H9 (cell line): ENCODE measurements around the gene ATG7. TPM values are rescaled to one million over a fixed set of nuclear protein-coding genes. Genes with fewer than 3 reads are reported as not detected.

Experiments used
- DNase-seq: peaks from one replicate; pipeline ENCODE4 v3.0.0-alpha.2; 2017
- H2AFZ ChIP-seq: one replicate; pipeline ENCODE4 v1.6.1; 2013; ENCODE audit warnings: mild to moderate bottlenecking, low read length, control low read depth, moderate library complexity
- H2AK5ac ChIP-seq: 2 replicates; pipeline ENCODE4 v1.6.1; 2013; ENCODE audit warnings: low read length, control low read depth, mixed read lengths; ENCODE audit not compliant: insufficient read length
- H2BK120ac ChIP-seq: one replicate; pipeline ENCODE4 v1.6.1; 2013; ENCODE audit warnings: low read depth, mild to moderate bottlenecking, low read length, control low read depth, inconsistent platforms; ENCODE audit not compliant: poor library complexity, severe bottlenecking
- H2BK12ac ChIP-seq: 2 replicates; pipeline ENCODE4 v1.6.1; 2013; ENCODE audit warnings: low read length, control low read depth, mixed read lengths, low read depth; ENCODE audit not compliant: insufficient read length
- H2BK15ac ChIP-seq: 2 replicates; pipeline ENCODE4 v1.6.1; 2013; ENCODE audit warnings: low read depth, low read length, control low read depth
- H2BK20ac ChIP-seq: one replicate; pipeline ENCODE4 v1.6.1; 2013; ENCODE audit warnings: low read depth, mild to moderate bottlenecking, low read length, control low read depth, inconsistent platforms; ENCODE audit not compliant: poor library complexity, severe bottlenecking
- H2BK5ac ChIP-seq: 2 replicates; pipeline ENCODE4 v1.6.1; 2013; ENCODE audit warnings: low read length, control low read depth, mixed read lengths; ENCODE audit not compliant: insufficient read length
- H3K14ac ChIP-seq: 2 replicates; pipeline ENCODE4 v1.6.1; 2013; ENCODE audit warnings: low read length, control low read depth; ENCODE audit not compliant: insufficient read depth
- H3K18ac ChIP-seq: 2 replicates; pipeline ENCODE4 v1.6.1; 2013; ENCODE audit warnings: low read depth, mild to moderate bottlenecking, mixed read lengths, low read length, control low read depth; ENCODE audit not compliant: insufficient read length
- H3K23ac ChIP-seq: 2 replicates; pipeline ENCODE4 v1.6.1; 2013; ENCODE audit warnings: low read length, control low read depth, mixed read lengths, low read depth; ENCODE audit not compliant: insufficient read length
- H3K23me2 ChIP-seq: 2 replicates; pipeline ENCODE4 v1.6.1; 2013; ENCODE audit warnings: low read depth, mild to moderate bottlenecking, mixed read lengths, low read length, control low read depth; ENCODE audit not compliant: insufficient read length, poor library complexity, severe bottlenecking
- H3K27ac ChIP-seq: 2 replicates; pipeline ENCODE4 v1.5.1; 2013; ENCODE audit warnings: low read length, control low read depth, mixed read lengths, low read depth; ENCODE audit not compliant: insufficient read length
- H3K27me3 ChIP-seq: 2 replicates; pipeline ENCODE4 v1.6.1; 2013; ENCODE audit warnings: low read length, control low read depth, inconsistent platforms; ENCODE audit not compliant: insufficient read depth
- H3K4ac ChIP-seq: 2 replicates; pipeline ENCODE4 v1.6.1; 2013; ENCODE audit warnings: low read depth, mild to moderate bottlenecking, control low read depth, inconsistent platforms, low read length, moderate library complexity
- H3K4me1 ChIP-seq: 2 replicates; pipeline ENCODE4 v1.6.1; 2013; ENCODE audit warnings: low read length, control low read depth, inconsistent platforms; ENCODE audit not compliant: insufficient read depth
- H3K4me2 ChIP-seq: 2 replicates; pipeline ENCODE4 v1.6.1; 2013; ENCODE audit warnings: low read length, control low read depth, mixed read lengths; ENCODE audit not compliant: insufficient read length, insufficient read depth
- H3K56ac ChIP-seq: 2 replicates; pipeline ENCODE4 v1.6.1; 2013; ENCODE audit warnings: low read depth, mild to moderate bottlenecking, mixed read lengths, low read length, control low read depth; ENCODE audit not compliant: insufficient read length
- H3K79me1 ChIP-seq: 2 replicates; pipeline ENCODE4 v1.6.1; 2013; ENCODE audit warnings: low read depth, mild to moderate bottlenecking, moderate library complexity, low read length, control low read depth, inconsistent platforms; ENCODE audit not compliant: insufficient read depth, poor library complexity, severe bottlenecking
- H3K79me2 ChIP-seq: 2 replicates; pipeline ENCODE4 v1.6.1; 2013; ENCODE audit warnings: low read length, control low read depth, inconsistent platforms; ENCODE audit not compliant: insufficient read depth
- H3K9ac ChIP-seq: 2 replicates; pipeline ENCODE4 v1.6.1; 2013; ENCODE audit warnings: low read length, control low read depth, mixed read lengths; ENCODE audit not compliant: insufficient read length; ENCODE audit errors: extremely low read depth
- H3K9me3 ChIP-seq: one replicate; pipeline ENCODE4 v1.6.1; 2013; ENCODE audit warnings: low read depth, low read length, inconsistent platforms; ENCODE audit not compliant: control insufficient read depth
- H3T11ph ChIP-seq: one replicate; pipeline ENCODE4 v1.6.1; 2013; ENCODE audit warnings: mild to moderate bottlenecking, low read length, control low read depth, inconsistent platforms
- H4K20me1 ChIP-seq: one replicate; pipeline ENCODE4 v1.6.1; 2013; ENCODE audit not compliant: control insufficient read depth, insufficient read length, insufficient read depth
- H4K5ac ChIP-seq: 2 replicates; pipeline ENCODE4 v1.6.1; 2013; ENCODE audit warnings: low read depth, mild to moderate bottlenecking, mixed read lengths, low read length, control low read depth; ENCODE audit not compliant: insufficient read length
- H4K8ac ChIP-seq: replicated peaks from 2 replicates; pipeline ENCODE4 v1.6.1; 2013; ENCODE audit warnings: low read length, control low read depth, mixed read lengths, low read depth; ENCODE audit not compliant: insufficient read length
- H4K91ac ChIP-seq: 2 replicates; pipeline ENCODE4 v1.6.1; 2013; ENCODE audit warnings: low read depth, mild to moderate bottlenecking, moderate library complexity, mixed read lengths, low read length, control low read depth; ENCODE audit not compliant: insufficient read length
- H3K27ac Mint-ChIP-seq, 3 experiments: 2 replicates in 2 of 3; 3 replicates in 1 of 3; pipeline ENCODE4 v1.8.0; 2020 to 2021; ENCODE audit warnings: mixed read lengths in 3 of 3, mild to moderate bottlenecking in 1 of 3, moderate library complexity in 1 of 3
- H3K27me3 Mint-ChIP-seq: 2 replicates; pipeline ENCODE4 v1.8.0; 2021; ENCODE audit warnings: low read depth, mild to moderate bottlenecking, moderate library complexity, mixed read lengths
- H3K36me3 Mint-ChIP-seq, 3 experiments: 2 replicates in 2 of 3; 3 replicates in 1 of 3; pipeline ENCODE4 v1.8.0; 2020 to 2021; ENCODE audit warnings: low read depth in 3 of 3, mixed read lengths in 3 of 3; ENCODE audit not compliant: insufficient read depth in 1 of 3
- H3K4me1 Mint-ChIP-seq, 2 experiments: 2 replicates each; pipeline ENCODE4 v1.8.0; 2020; ENCODE audit warnings: mixed read lengths in 2 of 2
- H3K4me3 Mint-ChIP-seq, 2 experiments: 2 replicates in 1 of 2; 3 replicates in 1 of 2; pipeline ENCODE4 v1.8.0; 2020 to 2021; ENCODE audit warnings: mild to moderate bottlenecking in 2 of 2, mixed read lengths in 2 of 2, moderate library complexity in 1 of 2
- H3K9me3 Mint-ChIP-seq, 2 experiments: 2 replicates in 1 of 2; 3 replicates in 1 of 2; pipeline ENCODE4 v1.8.0; 2020; ENCODE audit warnings: mild to moderate bottlenecking in 2 of 2, mixed read lengths in 2 of 2, moderate library complexity in 1 of 2
- WGBS: extraction: QIAGEN DNeasy Blood & Tissue Kit; methylation state at CpG from one replicate; pipeline ENCODE4 v1.1.7; 2013; ENCODE audit warnings: missing lambda C conversion rate, low lambda C conversion rate, mixed read lengths; ENCODE audit not compliant: insufficient read length; ENCODE audit errors: extremely low coverage; 5-methylcytosine and 5-hydroxymethylcytosine counted together
- total RNA-seq: library from RNA; stranded (reverse); gene quantifications from 2 replicates; pipeline ENCODE4 v1.2.1, GENCODE V29; 2021
- TF ChIP-seq, protein P1 (sequence below): fragments of 200-600 bp; sonication (generic); conservative IDR thresholded peaks from 3 replicates; pipeline ENCODE4 v1.8.0; 2021; ENCODE audit warnings: antibody characterized with exemption, mild to moderate bottlenecking

Gene ATG7
- total RNA-seq, 1 experiment from 2014 or later = 17.9 TPM

DNA sequence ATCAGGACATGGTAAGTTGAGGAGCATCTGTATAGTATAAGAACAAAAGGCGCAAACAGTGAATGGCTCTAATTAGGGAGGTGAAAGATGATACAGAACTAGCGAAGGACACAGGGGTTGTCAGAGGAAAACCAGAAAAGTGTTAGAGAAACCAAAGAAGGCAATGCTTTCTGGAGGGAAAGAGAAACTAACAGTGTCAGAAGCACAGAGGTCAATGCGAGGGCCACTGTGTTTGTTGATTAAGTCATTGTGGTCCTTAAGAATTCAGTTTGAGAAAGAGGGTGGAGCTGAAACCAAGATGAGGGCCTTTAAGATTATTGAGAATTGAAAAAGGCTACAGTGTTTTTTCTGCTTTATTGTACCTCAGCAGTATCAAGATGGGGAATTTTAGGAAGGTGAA is 28.8 kb downstream of the ATG7 start:
- Histone ChIP-seq H3K4me2 (no peak overlapping the region), H2BK5ac (no peak overlapping the region), H3K14ac (no peak overlapping the region), H3K79me1 (no peaks in the 10 kb centered on the region), H3K18ac (no peak overlapping the region), H2AFZ (no peak overlapping the region), H2BK15ac (no peak overlapping the region), H3K9ac (no peak overlapping the region), H4K5ac (no peak overlapping the region), H3K23me2 (no peaks in the 10 kb centered on the region), H2BK120ac (no peak overlapping the region), H3K27me3 (no peaks in the 10 kb centered on the region; the same call in 1 of the 2 replicates), H3K56ac (no peak overlapping the region), H2AK5ac (no peak overlapping the region), H3K4ac (no peak overlapping the region), H4K91ac (no peak overlapping the region), H3T11ph (no peak overlapping the region), H3K4me1 (no peaks in the 10 kb centered on the region), H4K8ac (no peak overlapping the region), H3K27ac (no peak overlapping the region), H4K20me1 (no peaks in the 10 kb centered on the region), H3K9me3 (no peaks in the 10 kb centered on the region), H3K79me2 (no peaks in the 10 kb centered on the region), H3K23ac (no peak overlapping the region), H2BK12ac (no peak overlapping the region), H2BK20ac (no peak overlapping the region)
- Mint-ChIP-seq H3K4me1 (no peaks in the 10 kb centered on the region), H3K4me3 (no peak overlapping the region), H3K36me3 (peaks cover 3 to 24% (median 12%) of the 10 kb centered on the region in 3 experiments; a peak in 6 of 7 replicates), H3K27me3 (no peaks in the 10 kb centered on the region), H3K27ac (no peak overlapping the region), H3K9me3 (no peaks in the 10 kb centered on the region)
- WGBS = no CpG with 5 or more reads among the region's 3 CpGs
- no peak for DNase-seq
- TF ChIP-seq, protein P1, sequence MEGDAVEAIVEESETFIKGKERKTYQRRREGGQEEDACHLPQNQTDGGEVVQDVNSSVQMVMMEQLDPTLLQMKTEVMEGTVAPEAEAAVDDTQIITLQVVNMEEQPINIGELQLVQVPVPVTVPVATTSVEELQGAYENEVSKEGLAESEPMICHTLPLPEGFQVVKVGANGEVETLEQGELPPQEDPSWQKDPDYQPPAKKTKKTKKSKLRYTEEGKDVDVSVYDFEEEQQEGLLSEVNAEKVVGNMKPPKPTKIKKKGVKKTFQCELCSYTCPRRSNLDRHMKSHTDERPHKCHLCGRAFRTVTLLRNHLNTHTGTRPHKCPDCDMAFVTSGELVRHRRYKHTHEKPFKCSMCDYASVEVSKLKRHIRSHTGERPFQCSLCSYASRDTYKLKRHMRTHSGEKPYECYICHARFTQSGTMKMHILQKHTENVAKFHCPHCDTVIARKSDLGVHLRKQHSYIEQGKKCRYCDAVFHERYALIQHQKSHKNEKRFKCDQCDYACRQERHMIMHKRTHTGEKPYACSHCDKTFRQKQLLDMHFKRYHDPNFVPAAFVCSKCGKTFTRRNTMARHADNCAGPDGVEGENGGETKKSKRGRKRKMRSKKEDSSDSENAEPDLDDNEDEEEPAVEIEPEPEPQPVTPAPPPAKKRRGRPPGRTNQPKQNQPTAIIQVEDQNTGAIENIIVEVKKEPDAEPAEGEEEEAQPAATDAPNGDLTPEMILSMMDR = no peak
